DND-41 (cell line): ENCODE measurements around the gene CFAP45.

ENCODE experiments used
- ATAC-seq: fragments of 200-7000 bp; cut with Tn5 transposase; 3 replicates; pipeline ENCODE4 v1.9.1; 2021; ENCODE audit warnings: low read depth; ENCODE audit not compliant: insufficient read depth
- DNase-seq: peaks from one replicate; pipeline ENCODE4 v3.0.0-alpha.2; 2020
- H2AFZ ChIP-seq: 2 replicates; pipeline ENCODE4 v1.6.0; 2012; ENCODE audit warnings: low read depth, low read length
- H3K27ac ChIP-seq: 2 replicates; pipeline ENCODE4 v1.5.1; 2012; ENCODE audit warnings: low read length, inconsistent platforms
- H3K27me3 ChIP-seq: fragments of 200-600 bp; sonication (generic); 2 replicates; pipeline ENCODE4 v1.6.0; 2012; ENCODE audit warnings: low read length, mild to moderate bottlenecking, inconsistent platforms; ENCODE audit not compliant: insufficient read depth, poor library complexity
- H3K36me3 ChIP-seq: 2 replicates; pipeline ENCODE4 v1.5.1; 2012; ENCODE audit warnings: low read length, inconsistent platforms; ENCODE audit not compliant: insufficient read depth
- H3K4me1 ChIP-seq: 2 replicates; pipeline ENCODE4 v1.5.1; 2012; ENCODE audit warnings: mild to moderate bottlenecking, low read length; ENCODE audit not compliant: insufficient read depth
- H3K4me2 ChIP-seq: 2 replicates; pipeline ENCODE4 v1.6.0; 2012; ENCODE audit warnings: mild to moderate bottlenecking, moderate library complexity, low read length, inconsistent platforms; ENCODE audit not compliant: insufficient read depth
- H3K4me3 ChIP-seq, 2 experiments: fragments of 200-600 bp in 1 of 2; shearing (Covaris generic) in 1 of 2; 2 replicates each; pipeline ENCODE4 v1.5.1; 2012 to 2016; ENCODE audit warnings: inconsistent platforms in 2 of 2, low read length in 2 of 2, mild to moderate bottlenecking in 2 of 2, low read depth in 1 of 2, moderate library complexity in 1 of 2
- H3K79me2 ChIP-seq: 2 replicates; pipeline ENCODE4 v1.6.0; 2012; ENCODE audit warnings: low read length, inconsistent platforms; ENCODE audit not compliant: insufficient read depth
- H3K9ac ChIP-seq: 2 replicates; pipeline ENCODE4 v1.6.0; 2012; ENCODE audit warnings: low read depth, mild to moderate bottlenecking, inconsistent platforms, low read length, moderate library complexity
- H3K9me3 ChIP-seq: 2 replicates; pipeline ENCODE4 v1.5.1; 2012; ENCODE audit warnings: low read length, moderate library complexity, mild to moderate bottlenecking, inconsistent platforms; ENCODE audit not compliant: insufficient read depth, severe bottlenecking
- H4K20me1 ChIP-seq: 2 replicates; pipeline ENCODE4 v1.6.0; 2012; ENCODE audit warnings: low read length; ENCODE audit not compliant: insufficient read depth
- CTCF ChIP-seq: IDR thresholded peaks from 2 replicates; pipeline ENCODE4 v1.5.1; 2012; ENCODE audit warnings: borderline replicate concordance, low read length, moderate library complexity, mild to moderate bottlenecking; ENCODE audit not compliant: poor library complexity, severe bottlenecking; ENCODE audit errors: extremely low read depth
- EZH2 ChIP-seq: IDR thresholded peaks from 3 replicates; pipeline ENCODE4 v1.6.1; 2012; ENCODE audit warnings: borderline replicate concordance, low read depth, mild to moderate bottlenecking, moderate library complexity, low read length, inconsistent platforms; ENCODE audit not compliant: severe bottlenecking

CFAP45 gene

GRCh38 chr1:159920651-159921050 is 20.7 kb upstream of the CFAP45 start:
- Histone ChIP-seq H3K9me3 (no peaks in the 10 kb centered on the region), H3K4me1 (peaks cover 44% of the 10 kb centered on the region), H3K27me3 (no peaks in the 10 kb centered on the region), H3K9ac (no peak overlapping the region), H4K20me1 (peaks cover 60% of the 10 kb centered on the region), H2AFZ (no peak overlapping the region), H3K79me2 (peaks cover 46% of the 10 kb centered on the region), H3K36me3 (peaks cover 41% of the 10 kb centered on the region), H3K4me2 (no peak overlapping the region), H3K27ac (no peak overlapping the region), H3K4me3 (no peak overlapping the region)
- ATAC-seq (no peak), DNase-seq (no peak)
- TF ChIP-seq EZH2 = no peak
- no peak for TF ChIP-seq CTCF

GRCh38 chr1:159920202-159920601 is 20.2 kb upstream of the CFAP45 start:
- no peaks in the 10 kb centered on the region for H3K27me3 ChIP-seq
- H3K4me2 ChIP-seq = no peak overlapping the region
- H4K20me1 ChIP-seq = peaks cover 60% of the 10 kb centered on the region
- ATAC-seq = no peak
- TF ChIP-seq EZH2 = no peak
- no peak overlapping the region for H2AFZ ChIP-seq
- peaks cover 40% of the 10 kb centered on the region for H3K4me1 ChIP-seq
- H3K4me3 ChIP-seq = no peak overlapping the region
- peaks cover 46% of the 10 kb centered on the region for H3K79me2 ChIP-seq
- no peaks in the 10 kb centered on the region for H3K9me3 ChIP-seq
- H3K9ac ChIP-seq = no peak overlapping the region
- H3K36me3 ChIP-seq = peaks cover 41% of the 10 kb centered on the region
- no peak overlapping the region for H3K27ac ChIP-seq
- no peak for DNase-seq

GRCh38 chr1:159919236-159919865 is 19.4 kb upstream of the CFAP45 start:
- no peaks in the 10 kb centered on the region for H3K27me3 ChIP-seq
- peaks cover 31% of the 10 kb centered on the region for H3K4me1 ChIP-seq
- no peak for TF ChIP-seq EZH2
- no peak overlapping the region for H3K27ac ChIP-seq
- H2AFZ ChIP-seq = no peak overlapping the region
- H3K9ac ChIP-seq = no peak overlapping the region
- no peak for DNase-seq
- H3K4me3 ChIP-seq = no peak overlapping the region
- H3K36me3 ChIP-seq = peaks cover 41% of the 10 kb centered on the region
- no peaks in the 10 kb centered on the region for H3K9me3 ChIP-seq
- peaks cover 60% of the 10 kb centered on the region for H4K20me1 ChIP-seq
- no peak overlapping the region for H3K4me2 ChIP-seq
- peaks cover 39% of the 10 kb centered on the region for H3K79me2 ChIP-seq
- ATAC-seq = no peak

GRCh38 chr1:159918352-159919200 is 18.6 kb upstream of the CFAP45 start:
- peaks cover 52% of the 10 kb centered on the region for H4K20me1 ChIP-seq

More at GRCh38 chr1:159918352-159919200, 18.6 kb upstream of the CFAP45 start:
- Histone ChIP-seq H3K4me3 (no peak overlapping the region), H3K27me3 (no peaks in the 10 kb centered on the region), H3K9me3 (no peaks in the 10 kb centered on the region), H2AFZ (no peak overlapping the region), H3K79me2 (peaks cover 31% of the 10 kb centered on the region), H3K4me2 (no peak overlapping the region), H3K9ac (no peak overlapping the region), H3K4me1 (peaks cover 23% of the 10 kb centered on the region), H3K27ac (no peak overlapping the region), H3K36me3 (peaks cover 41% of the 10 kb centered on the region)
- DNase-seq = no peak
- ATAC-seq = no peak
- TF ChIP-seq EZH2 = no peak
- no peak for TF ChIP-seq CTCF
